ENCODE measurements around the gene CCND2.

Gene CCND2

GRCh38 chr12:4257442-4257841 lies 16.1 kb upstream of the CCND2 start:
- no peak for DNase-seq

- no peak for DNase-seq
Observed at GRCh38 chr12:4259099-4259498, 14.5 kb upstream of the CCND2 start.

- no peak for DNase-seq
Observed at GRCh38 chr12:4261655-4262054, 11.9 kb upstream of the CCND2 start.

- DNase-seq, result no peak
Observed at GRCh38 chr12:4265280-4265679, 8.3 kb upstream of the CCND2 start.

GRCh38 chr12:4266990-4267389 lies 6.6 kb upstream of the CCND2 start:
- DNase-seq, result peak in 1 of 3 experiments; percentile 21

GRCh38 chr12:4267704-4268328 lies 5.7 kb upstream of the CCND2 start:
- DNase-seq, result peak in 1 of 3 experiments; percentile 62

- DNase-seq, result peak in 2 of 3 experiments; percentile 41 to 62
Observed at GRCh38 chr12:4268329-4269181, 5.0 kb upstream of the CCND2 start.

- DNase-seq, result peak in 2 of 3 experiments; percentile 19 to 33
Observed at GRCh38 chr12:4269279-4269991, 4.1 kb upstream of the CCND2 start.

GRCh38 chr12:4270016-4270830 lies 3.3 kb upstream of the CCND2 start:
- DNase-seq, result no peak

- DNase-seq, result peak in 1 of 3 experiments; percentile 40
Observed at GRCh38 chr12:4270831-4271716, 2.5 kb upstream of the CCND2 start.

GRCh38 chr12:4271717-4272423 lies 1.7 kb upstream of the CCND2 start:
- DNase-seq, result peak in 2 of 3 experiments; percentile 82 to 88

GRCh38 chr12:4272424-4273272 lies 914 bp upstream of the CCND2 start:
- peak in 2 of 3 experiments; percentile 79 to 87 for DNase-seq

GRCh38 chr12:4273273-4273651 lies 300 bp upstream of the CCND2 start:
- no peak for DNase-seq

GRCh38 chr12:4274396-4275015 lies 944 bp downstream of the CCND2 start:
- peak in 1 of 3 experiments; percentile 30 for DNase-seq

GRCh38 chr12:4275016-4275869 lies 1.7 kb downstream of the CCND2 start:
- DNase-seq, result peak in 2 of 3 experiments; percentile 39 to 53

- DNase-seq, result peak in 1 of 3 experiments; percentile 34
Observed at GRCh38 chr12:4275870-4276301, 2.3 kb downstream of the CCND2 start.

GRCh38 chr12:4276524-4277204 lies 3.1 kb downstream of the CCND2 start:
- peak; percentile 69 to 94 (median 76) for DNase-seq

GRCh38 chr12:4277205-4277543 lies 3.6 kb downstream of the CCND2 start:
- DNase-seq, result no peak
